Measurements from ENCODE around the gene NMRK2.
A peak's percentile ranks its signal among the peaks of the same experiment; 100 is the strongest.

- peak in 3 of 4 experiments; percentile 73 to 83 (median 76) for TF ChIP-seq CTCF (IDR thresholded peaks at IDR 0.05)
- TF ChIP-seq POLR2AphosphoS5 (IDR thresholded peaks at IDR 0.05) = no peak
- TF ChIP-seq POLR2A (IDR thresholded peaks at IDR 0.05) = no peak
- TF ChIP-seq EP300 (IDR thresholded peaks at IDR 0.05) = no peak
These were observed 54.9 kb downstream of the NMRK2 start for GRCh38 chr19:3987619-3988371.

Data from gastroesophageal sphincter (tissue), 3 donors.